ENCODE data around the gene ZDHHC18. TPM values are rescaled to one million over a fixed set of nuclear protein-coding genes. Genes with fewer than 3 reads are reported as not detected.

Gene ZDHHC18
- total RNA-seq, 1 experiment from 2014 or later, result 31.0 TPM

- no peak overlapping the region for H3K9ac ChIP-seq (ENCODE audit: low read length)
- H3K4me2 ChIP-seq (ENCODE audit: low read depth, low read length, poor library complexity, severe bottlenecking), result peak overlapping the region; percentile 82
- H3K4me1 ChIP-seq (ENCODE audit: low read length), result peaks cover 59% of the 10 kb centered on the region
- no peak overlapping the region for H2AFZ ChIP-seq (ENCODE audit: low read length)
- H3K79me2 ChIP-seq (ENCODE audit: low read length), result no peaks in the 10 kb centered on the region; the same call in 1 of the 2 replicates
- peaks cover 25% of the 10 kb centered on the region; the same call in 1 of the 2 replicates for H3K36me3 ChIP-seq (ENCODE audit: insufficient read depth, low read length)
- H3K27me3 ChIP-seq (ENCODE audit: low read length), result no peaks in the 10 kb centered on the region
- no peaks in the 10 kb centered on the region for H4K20me1 ChIP-seq (ENCODE audit: insufficient read depth, low read depth, low read length)
- no peak overlapping the region for H3K4me3 ChIP-seq (ENCODE audit: low read length)
- no peak for DNase-seq
- H3K9me2 ChIP-seq (replicated peaks; ENCODE audit: insufficient read depth, low read length), result no peaks in the 10 kb centered on the region
- H3K27ac ChIP-seq (ENCODE audit: low read length), result peak overlapping the region; percentile 95; the same call in 1 of the 2 replicates
- H3K9me3 ChIP-seq (ENCODE audit: low read length), result no peaks in the 10 kb centered on the region
Observed at GRCh38 chr1:26784886-26785285, 41.6 kb upstream of the ZDHHC18 start.

GRCh38 chr1:26785611-26786436 lies 40.7 kb upstream of the ZDHHC18 start:
- Histone ChIP-seq H3K27me3 (ENCODE audit: low read length) (no peaks in the 10 kb centered on the region), H3K9ac (ENCODE audit: low read length) (peak overlapping the region; percentile 92), H3K4me3 (ENCODE audit: low read length) (peak overlapping the region; percentile 86), H3K9me2 (replicated peaks; ENCODE audit: insufficient read depth, low read length) (no peaks in the 10 kb centered on the region), H3K9me3 (ENCODE audit: low read length) (no peaks in the 10 kb centered on the region), H3K79me2 (ENCODE audit: low read length) (no peaks in the 10 kb centered on the region; the same call in 1 of the 2 replicates), H3K36me3 (ENCODE audit: insufficient read depth, low read length) (peaks cover 18% of the 10 kb centered on the region; the same call in 1 of the 2 replicates), H2AFZ (ENCODE audit: low read length) (no peak overlapping the region), H3K4me2 (ENCODE audit: low read depth, low read length, poor library complexity, severe bottlenecking) (peak overlapping the region; percentile 82), H3K27ac (ENCODE audit: low read length) (peak overlapping the region; percentile 95), H4K20me1 (ENCODE audit: insufficient read depth, low read depth, low read length) (no peaks in the 10 kb centered on the region), H3K4me1 (ENCODE audit: low read length) (peaks cover 65% of the 10 kb centered on the region)
- peak; percentile 63 for DNase-seq

- Histone ChIP-seq H3K9ac (ENCODE audit: low read length) (peak overlapping the region; percentile 92), H3K4me1 (ENCODE audit: low read length) (peaks cover 65% of the 10 kb centered on the region), H3K36me3 (ENCODE audit: insufficient read depth, low read length) (peaks cover 10% of the 10 kb centered on the region; the same call in 1 of the 2 replicates), H3K27ac (ENCODE audit: low read length) (peak overlapping the region; percentile 95), H3K79me2 (ENCODE audit: low read length) (no peaks in the 10 kb centered on the region; the same call in 1 of the 2 replicates), H3K4me3 (ENCODE audit: low read length) (peak overlapping the region; percentile 86), H3K9me2 (replicated peaks; ENCODE audit: insufficient read depth, low read length) (no peaks in the 10 kb centered on the region), H2AFZ (ENCODE audit: low read length) (peak overlapping the region; percentile 38; the same call in 1 of the 2 replicates), H4K20me1 (ENCODE audit: insufficient read depth, low read depth, low read length) (no peaks in the 10 kb centered on the region), H3K27me3 (ENCODE audit: low read length) (no peaks in the 10 kb centered on the region), H3K9me3 (ENCODE audit: low read length) (no peaks in the 10 kb centered on the region), H3K4me2 (ENCODE audit: low read depth, low read length, poor library complexity, severe bottlenecking) (peak overlapping the region; percentile 82)
- DNase-seq, result peak; percentile 81
Observed at GRCh38 chr1:26786437-26787380, 39.8 kb upstream of the ZDHHC18 start.

GRCh38 chr1:26787381-26787705 lies 39.1 kb upstream of the ZDHHC18 start:
- peaks cover 65% of the 10 kb centered on the region for H3K4me1 ChIP-seq (ENCODE audit: low read length)
- H3K79me2 ChIP-seq (ENCODE audit: low read length), result no peaks in the 10 kb centered on the region; the same call in 1 of the 2 replicates

GRCh38 chr1:26787706-26788514 lies 38.6 kb upstream of the ZDHHC18 start, which contains the start of gene PIGV:
TSS of gene PIGV (plus strand) at chr1:26787950. CDS start at chr1:26790816, 2,866 bp downstream.
- Histone ChIP-seq H3K27me3 (ENCODE audit: low read length) (no peaks in the 10 kb centered on the region), H3K4me3 (ENCODE audit: low read length) (peak within 1 kb of the TSS; percentile 86), H3K9ac (ENCODE audit: low read length) (peak within 1 kb of the TSS; percentile 92), H3K4me1 (ENCODE audit: low read length) (peaks cover 60% of the 10 kb centered on the region), H3K27ac (ENCODE audit: low read length) (peak within 1 kb of the TSS; percentile 95), H3K4me2 (ENCODE audit: low read depth, low read length, poor library complexity, severe bottlenecking) (peak within 1 kb of the TSS; percentile 82), H3K9me3 (ENCODE audit: low read length) (no peaks in the 10 kb centered on the region), H3K9me2 (replicated peaks; ENCODE audit: insufficient read depth, low read length) (no peaks in the 10 kb centered on the region), H3K79me2 (ENCODE audit: low read length) (no peaks in the 10 kb centered on the region; the same call in 1 of the 2 replicates), H3K36me3 (ENCODE audit: insufficient read depth, low read length) (peaks cover 2% of the 10 kb centered on the region; the same call in 1 of the 2 replicates), H4K20me1 (ENCODE audit: insufficient read depth, low read depth, low read length) (no peaks in the 10 kb centered on the region), H2AFZ (ENCODE audit: low read length) (peak within 1 kb of the TSS; percentile 38; the same call in 1 of the 2 replicates)
- DNase-seq, result peak; percentile 95

More at GRCh38 chr1:26787381-26787705, 39.1 kb upstream of the ZDHHC18 start:
- Histone ChIP-seq H3K36me3 (ENCODE audit: insufficient read depth, low read length) (peaks cover 5% of the 10 kb centered on the region; the same call in 1 of the 2 replicates), H4K20me1 (ENCODE audit: insufficient read depth, low read depth, low read length) (no peaks in the 10 kb centered on the region), H3K9ac (ENCODE audit: low read length) (peak overlapping the region; percentile 92), H3K9me2 (replicated peaks; ENCODE audit: insufficient read depth, low read length) (no peaks in the 10 kb centered on the region), H3K27ac (ENCODE audit: low read length) (peak overlapping the region; percentile 95), H3K4me2 (ENCODE audit: low read depth, low read length, poor library complexity, severe bottlenecking) (peak overlapping the region; percentile 82), H3K9me3 (ENCODE audit: low read length) (no peaks in the 10 kb centered on the region), H3K4me3 (ENCODE audit: low read length) (peak overlapping the region; percentile 86), H2AFZ (ENCODE audit: low read length) (peak overlapping the region; percentile 38; the same call in 1 of the 2 replicates), H3K27me3 (ENCODE audit: low read length) (no peaks in the 10 kb centered on the region)
- no peak for DNase-seq

- Histone ChIP-seq H3K9me3 (ENCODE audit: low read length) (no peaks in the 10 kb centered on the region), H3K36me3 (ENCODE audit: insufficient read depth, low read length) (no peaks in the 10 kb centered on the region), H4K20me1 (ENCODE audit: insufficient read depth, low read depth, low read length) (no peaks in the 10 kb centered on the region), H3K9me2 (replicated peaks; ENCODE audit: insufficient read depth, low read length) (no peaks in the 10 kb centered on the region), H3K4me2 (ENCODE audit: low read depth, low read length, poor library complexity, severe bottlenecking) (peak overlapping the region; percentile 82), H3K4me3 (ENCODE audit: low read length) (peak overlapping the region; percentile 86), H2AFZ (ENCODE audit: low read length) (no peak overlapping the region), H3K79me2 (ENCODE audit: low read length) (no peaks in the 10 kb centered on the region; the same call in 1 of the 2 replicates), H3K27me3 (ENCODE audit: low read length) (no peaks in the 10 kb centered on the region), H3K27ac (ENCODE audit: low read length) (peak overlapping the region; percentile 95), H3K4me1 (ENCODE audit: low read length) (peaks cover 55% of the 10 kb centered on the region), H3K9ac (ENCODE audit: low read length) (peak overlapping the region; percentile 92)
- DNase-seq, result no peak
Observed at GRCh38 chr1:26788515-26788785, 38.0 kb upstream of the ZDHHC18 start.

GRCh38 chr1:26788836-26789611 lies 37.5 kb upstream of the ZDHHC18 start:
- Histone ChIP-seq H3K9me2 (replicated peaks; ENCODE audit: insufficient read depth, low read length) (no peaks in the 10 kb centered on the region), H3K36me3 (ENCODE audit: insufficient read depth, low read length) (no peaks in the 10 kb centered on the region), H2AFZ (ENCODE audit: low read length) (no peak overlapping the region), H3K4me3 (ENCODE audit: low read length) (peak overlapping the region; percentile 86), H3K27me3 (ENCODE audit: low read length) (no peaks in the 10 kb centered on the region), H3K4me1 (ENCODE audit: low read length) (peaks cover 49% of the 10 kb centered on the region), H3K9ac (ENCODE audit: low read length) (peak overlapping the region; percentile 92), H4K20me1 (ENCODE audit: insufficient read depth, low read depth, low read length) (no peaks in the 10 kb centered on the region), H3K9me3 (ENCODE audit: low read length) (no peaks in the 10 kb centered on the region), H3K79me2 (ENCODE audit: low read length) (no peaks in the 10 kb centered on the region; the same call in 1 of the 2 replicates), H3K4me2 (ENCODE audit: low read depth, low read length, poor library complexity, severe bottlenecking) (peak overlapping the region; percentile 82), H3K27ac (ENCODE audit: low read length) (peak overlapping the region; percentile 95)
- DNase-seq, result peak; percentile 96
